HEK293 (cell line): ENCODE measurements around the gene KRT82.

Source experiments
- BCL11A ChIP-seq: fragments of 450-650 bp; formaldehyde crosslinking; IDR thresholded peaks from 2 replicates; pipeline ENCODE4 v1.5.1; 2016; ENCODE audit warnings: low read depth, missing biosample characterization, missing genetic modification characterization
- EGR2 ChIP-seq: fragments of 450-650 bp; formaldehyde crosslinking; IDR thresholded peaks from 2 replicates; pipeline ENCODE4 v1.5.1; 2016; ENCODE audit warnings: low read depth, missing biosample characterization, missing genetic modification characterization
- GLI4 ChIP-seq: fragments of 450-650 bp; formaldehyde crosslinking; IDR thresholded peaks from 2 replicates; pipeline ENCODE4 v1.5.1; 2016; ENCODE audit warnings: missing biosample characterization, missing genetic modification characterization
- GLIS1 ChIP-seq: fragments of 450-650 bp; formaldehyde crosslinking; IDR thresholded peaks from 2 replicates; pipeline ENCODE4 v1.5.1; 2016; ENCODE audit warnings: missing biosample characterization, missing genetic modification characterization
- HOXA7 ChIP-seq: sonication (generic); formaldehyde crosslinking; IDR thresholded peaks from 2 replicates; pipeline ENCODE4 v1.8.1; 2022; ENCODE audit warnings: missing genetic modification reagents, borderline replicate concordance
- HOXC10 ChIP-seq: sonication (generic); formaldehyde crosslinking; IDR thresholded peaks from 2 replicates; pipeline ENCODE4 v1.8.1; 2023; ENCODE audit warnings: mild to moderate bottlenecking, missing genetic modification reagents
- SCRT1 ChIP-seq: fragments of 450-650 bp; formaldehyde crosslinking; IDR thresholded peaks from 2 replicates; pipeline ENCODE4 v1.5.1; 2016; ENCODE audit warnings: missing biosample characterization, missing genetic modification characterization, borderline replicate concordance
- SP7 ChIP-seq: fragments of 450-650 bp; formaldehyde crosslinking; IDR thresholded peaks from 2 replicates; pipeline ENCODE4 v1.5.1; 2016; ENCODE audit warnings: missing biosample characterization, missing genetic modification characterization
- ZBTB20 ChIP-seq: fragments of 450-650 bp; formaldehyde crosslinking; IDR thresholded peaks from 2 replicates; pipeline ENCODE4 v1.5.1; 2016; ENCODE audit warnings: missing biosample characterization, missing genetic modification characterization
- ZFP41 ChIP-seq: fragments of 450-650 bp; formaldehyde crosslinking; IDR thresholded peaks from 2 replicates; pipeline ENCODE4 v1.5.1; 2016; ENCODE audit warnings: missing biosample characterization, missing genetic modification characterization, borderline replicate concordance
- ZNF112 ChIP-seq: fragments of 450-650 bp; formaldehyde crosslinking; IDR thresholded peaks from 2 replicates; pipeline ENCODE4 v1.5.0; 2017; ENCODE audit warnings: missing biosample characterization, missing genetic modification characterization
- ZNF121 ChIP-seq: fragments of 450-650 bp; formaldehyde crosslinking; IDR thresholded peaks from 2 replicates; pipeline ENCODE4 v1.5.1; 2016; ENCODE audit warnings: missing biosample characterization, missing genetic modification characterization
- ZNF324 ChIP-seq: fragments of 450-650 bp; formaldehyde crosslinking; IDR thresholded peaks from 2 replicates; pipeline ENCODE4 v1.5.1; 2016; ENCODE audit warnings: missing biosample characterization, missing genetic modification characterization
- ZNF350 ChIP-seq: fragments of 450-650 bp; formaldehyde crosslinking; IDR thresholded peaks from 2 replicates; pipeline ENCODE4 v1.5.0; 2017; ENCODE audit warnings: missing biosample characterization, mild to moderate bottlenecking, missing genetic modification characterization
- ZNF394 ChIP-seq: fragments of 450-650 bp; formaldehyde crosslinking; IDR thresholded peaks from 2 replicates; pipeline ENCODE4 v1.5.1; 2016; ENCODE audit warnings: missing biosample characterization, missing genetic modification characterization, mild to moderate bottlenecking, moderate library complexity, borderline replicate concordance
- ZNF416 ChIP-seq: fragments of 450-650 bp; formaldehyde crosslinking; IDR thresholded peaks from 2 replicates; pipeline ENCODE4 v1.5.1; 2016; ENCODE audit warnings: missing biosample characterization, missing genetic modification characterization
- ZNF48 ChIP-seq: fragments of 450-650 bp; formaldehyde crosslinking; IDR thresholded peaks from 2 replicates; pipeline ENCODE4 v1.5.1; 2016; ENCODE audit warnings: missing biosample characterization, missing genetic modification characterization
- ZNF530 ChIP-seq: fragments of 450-650 bp; formaldehyde crosslinking; IDR thresholded peaks from 2 replicates; pipeline ENCODE4 v1.5.1; 2016; ENCODE audit warnings: low read depth, missing biosample characterization, missing genetic modification characterization
- ZNF600 ChIP-seq: fragments of 450-650 bp; formaldehyde crosslinking; IDR thresholded peaks from 2 replicates; pipeline ENCODE4 v1.5.1; 2016; ENCODE audit warnings: missing biosample characterization, missing genetic modification characterization
- ZNF624 ChIP-seq: fragments of 450-650 bp; formaldehyde crosslinking; IDR thresholded peaks from 2 replicates; pipeline ENCODE4 v1.5.1; 2017; ENCODE audit warnings: missing biosample characterization, missing genetic modification characterization
- TF ChIP-seq, protein P1 (sequence below): fragments of 450-650 bp; IDR thresholded peaks from 2 replicates; pipeline ENCODE4 v1.5.1; 2018; ENCODE audit warnings: missing biosample characterization, mild to moderate bottlenecking, missing genetic modification characterization
- TF ChIP-seq, protein P2 (sequence below): fragments of 450-650 bp; formaldehyde crosslinking; IDR thresholded peaks from 2 replicates; pipeline ENCODE4 v1.5.1; 2017; ENCODE audit warnings: missing biosample characterization, missing genetic modification characterization
- TF ChIP-seq, protein P3 (sequence below): fragments of 450-650 bp; formaldehyde crosslinking; IDR thresholded peaks from 2 replicates; pipeline ENCODE4 v1.5.1; 2016; ENCODE audit warnings: missing biosample characterization, missing genetic modification characterization
- TF ChIP-seq, protein P4 (sequence below): fragments of 450-650 bp; formaldehyde crosslinking; optimal IDR thresholded peaks from 2 replicates; pipeline ENCODE3; 2016; ENCODE audit warnings: missing biosample characterization, mild to moderate bottlenecking, missing genetic modification characterization
- TF ChIP-seq, protein P5 (sequence below): fragments of 450-650 bp; formaldehyde crosslinking; IDR thresholded peaks from 2 replicates; pipeline ENCODE4 v1.5.1; 2016; ENCODE audit warnings: missing biosample characterization, missing genetic modification characterization
- TF ChIP-seq, protein P6 (sequence below): fragments of 450-650 bp; formaldehyde crosslinking; IDR thresholded peaks from 2 replicates; pipeline ENCODE4 v1.5.1; 2016; ENCODE audit warnings: missing biosample characterization, missing genetic modification characterization
- TF ChIP-seq, protein P7 (sequence below): fragments of 450-650 bp; formaldehyde crosslinking; IDR thresholded peaks from 2 replicates; pipeline ENCODE4 v1.5.1; 2017; ENCODE audit warnings: missing biosample characterization, missing genetic modification characterization

KRT82 gene

DNA sequence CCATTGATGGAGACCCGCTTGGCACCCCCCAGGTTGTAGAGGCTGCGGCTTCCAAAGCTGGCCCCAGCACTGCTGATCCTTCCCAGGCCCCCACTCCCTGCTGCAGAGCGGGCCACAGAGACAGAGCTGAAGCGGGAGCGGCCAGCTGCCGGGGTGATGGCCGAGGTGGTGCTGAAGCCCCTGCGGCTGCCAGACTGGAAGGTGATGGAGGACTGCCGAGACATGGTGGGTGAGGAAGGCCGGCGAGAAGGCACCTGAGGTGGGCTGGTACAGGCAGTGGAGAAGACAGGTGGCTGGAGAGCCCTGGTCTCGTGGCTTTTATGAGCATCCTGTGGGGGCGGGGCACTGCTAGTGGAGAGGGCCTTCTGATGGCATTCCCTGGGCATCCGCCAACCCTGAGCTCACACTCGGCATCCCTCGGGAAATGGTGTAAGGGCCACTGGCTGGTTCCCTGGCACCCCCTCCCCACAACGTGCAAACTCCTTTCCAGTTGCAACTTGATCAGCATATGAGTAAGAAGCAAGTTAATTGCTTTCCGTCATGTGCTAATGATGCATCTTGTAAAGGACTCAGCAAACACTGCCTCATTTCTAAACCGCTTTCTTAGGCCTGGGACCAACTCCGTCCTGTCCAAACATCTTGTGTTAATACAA, 28.1 kb upstream of the KRT82 start, which contains the start of gene KRT75 (continued):
- TF ChIP-seq, protein P1, sequence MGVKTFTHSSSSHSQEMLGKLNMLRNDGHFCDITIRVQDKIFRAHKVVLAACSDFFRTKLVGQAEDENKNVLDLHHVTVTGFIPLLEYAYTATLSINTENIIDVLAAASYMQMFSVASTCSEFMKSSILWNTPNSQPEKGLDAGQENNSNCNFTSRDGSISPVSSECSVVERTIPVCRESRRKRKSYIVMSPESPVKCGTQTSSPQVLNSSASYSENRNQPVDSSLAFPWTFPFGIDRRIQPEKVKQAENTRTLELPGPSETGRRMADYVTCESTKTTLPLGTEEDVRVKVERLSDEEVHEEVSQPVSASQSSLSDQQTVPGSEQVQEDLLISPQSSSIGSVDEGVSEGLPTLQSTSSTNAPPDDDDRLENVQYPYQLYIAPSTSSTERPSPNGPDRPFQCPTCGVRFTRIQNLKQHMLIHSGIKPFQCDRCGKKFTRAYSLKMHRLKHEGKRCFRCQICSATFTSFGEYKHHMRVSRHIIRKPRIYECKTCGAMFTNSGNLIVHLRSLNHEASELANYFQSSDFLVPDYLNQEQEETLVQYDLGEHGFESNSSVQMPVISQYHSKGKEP (tag by site-specific recombination), result no peak
- TF ChIP-seq ZNF530 (tag by site-specific recombination), result no peak
- no peak for TF ChIP-seq EGR2 (tag by site-specific recombination)
- TF ChIP-seq HOXC10 (CRISPR knock-in tag), result no peak
- TF ChIP-seq, protein P2, sequence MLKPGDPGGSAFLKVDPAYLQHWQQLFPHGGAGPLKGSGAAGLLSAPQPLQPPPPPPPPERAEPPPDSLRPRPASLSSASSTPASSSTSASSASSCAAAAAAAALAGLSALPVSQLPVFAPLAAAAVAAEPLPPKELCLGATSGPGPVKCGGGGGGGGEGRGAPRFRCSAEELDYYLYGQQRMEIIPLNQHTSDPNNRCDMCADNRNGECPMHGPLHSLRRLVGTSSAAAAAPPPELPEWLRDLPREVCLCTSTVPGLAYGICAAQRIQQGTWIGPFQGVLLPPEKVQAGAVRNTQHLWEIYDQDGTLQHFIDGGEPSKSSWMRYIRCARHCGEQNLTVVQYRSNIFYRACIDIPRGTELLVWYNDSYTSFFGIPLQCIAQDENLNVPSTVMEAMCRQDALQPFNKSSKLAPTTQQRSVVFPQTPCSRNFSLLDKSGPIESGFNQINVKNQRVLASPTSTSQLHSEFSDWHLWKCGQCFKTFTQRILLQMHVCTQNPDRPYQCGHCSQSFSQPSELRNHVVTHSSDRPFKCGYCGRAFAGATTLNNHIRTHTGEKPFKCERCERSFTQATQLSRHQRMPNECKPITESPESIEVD (tag by site-specific recombination), result no peak
- TF ChIP-seq, protein P3, sequence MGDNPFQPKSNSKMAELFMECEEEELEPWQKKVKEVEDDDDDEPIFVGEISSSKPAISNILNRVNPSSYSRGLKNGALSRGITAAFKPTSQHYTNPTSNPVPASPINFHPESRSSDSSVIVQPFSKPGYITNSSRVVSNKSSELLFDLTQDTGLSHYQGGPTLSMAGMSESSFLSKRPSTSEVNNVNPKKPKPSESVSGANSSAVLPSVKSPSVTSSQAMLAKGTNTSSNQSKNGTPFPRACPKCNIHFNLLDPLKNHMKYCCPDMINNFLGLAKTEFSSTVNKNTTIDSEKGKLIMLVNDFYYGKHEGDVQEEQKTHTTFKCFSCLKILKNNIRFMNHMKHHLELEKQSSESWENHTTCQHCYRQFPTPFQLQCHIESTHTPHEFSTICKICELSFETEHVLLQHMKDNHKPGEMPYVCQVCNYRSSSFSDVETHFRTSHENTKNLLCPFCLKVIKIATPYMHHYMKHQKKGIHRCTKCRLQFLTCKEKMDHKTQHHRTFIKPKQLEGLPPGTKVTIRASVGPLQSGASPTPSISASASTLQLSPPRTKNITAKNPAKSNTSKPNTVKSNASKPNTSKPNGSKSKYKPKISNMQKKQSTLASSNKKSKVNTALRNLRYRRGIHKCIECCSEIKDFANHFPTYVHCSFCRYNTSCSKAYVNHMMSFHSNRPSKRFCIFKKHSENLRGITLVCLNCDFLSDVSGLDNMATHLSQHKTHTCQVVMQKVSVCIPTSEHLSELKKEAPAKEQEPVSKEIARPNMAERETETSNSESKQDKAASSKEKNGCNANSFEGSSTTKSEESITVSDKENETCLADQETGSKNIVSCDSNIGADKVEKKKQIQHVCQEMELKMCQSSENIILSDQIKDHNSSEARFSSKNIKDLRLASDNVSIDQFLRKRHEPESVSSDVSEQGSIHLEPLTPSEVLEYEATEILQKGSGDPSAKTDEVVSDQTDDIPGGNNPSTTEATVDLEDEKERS (tag by site-specific recombination), result no peak
- TF ChIP-seq BCL11A (tag by site-specific recombination), result no peak
- TF ChIP-seq ZNF324 (tag by site-specific recombination), result no peak
- TF ChIP-seq ZNF48 (tag by site-specific recombination), result no peak
- TF ChIP-seq, protein P4, sequence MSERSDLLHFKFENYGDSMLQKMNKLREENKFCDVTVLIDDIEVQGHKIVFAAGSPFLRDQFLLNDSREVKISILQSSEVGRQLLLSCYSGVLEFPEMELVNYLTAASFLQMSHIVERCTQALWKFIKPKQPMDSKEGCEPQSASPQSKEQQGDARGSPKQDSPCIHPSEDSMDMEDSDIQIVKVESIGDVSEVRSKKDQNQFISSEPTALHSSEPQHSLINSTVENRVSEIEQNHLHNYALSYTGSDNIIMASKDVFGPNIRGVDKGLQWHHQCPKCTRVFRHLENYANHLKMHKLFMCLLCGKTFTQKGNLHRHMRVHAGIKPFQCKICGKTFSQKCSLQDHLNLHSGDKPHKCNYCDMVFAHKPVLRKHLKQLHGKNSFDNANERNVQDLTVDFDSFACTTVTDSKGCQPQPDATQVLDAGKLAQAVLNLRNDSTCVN, result no peak
- no peak for TF ChIP-seq GLIS1 (tag by site-specific recombination)
- peak; percentile 30; the same call in 1 of the 2 replicates for TF ChIP-seq ZNF394
- no peak for TF ChIP-seq SCRT1
- TF ChIP-seq, protein P5, sequence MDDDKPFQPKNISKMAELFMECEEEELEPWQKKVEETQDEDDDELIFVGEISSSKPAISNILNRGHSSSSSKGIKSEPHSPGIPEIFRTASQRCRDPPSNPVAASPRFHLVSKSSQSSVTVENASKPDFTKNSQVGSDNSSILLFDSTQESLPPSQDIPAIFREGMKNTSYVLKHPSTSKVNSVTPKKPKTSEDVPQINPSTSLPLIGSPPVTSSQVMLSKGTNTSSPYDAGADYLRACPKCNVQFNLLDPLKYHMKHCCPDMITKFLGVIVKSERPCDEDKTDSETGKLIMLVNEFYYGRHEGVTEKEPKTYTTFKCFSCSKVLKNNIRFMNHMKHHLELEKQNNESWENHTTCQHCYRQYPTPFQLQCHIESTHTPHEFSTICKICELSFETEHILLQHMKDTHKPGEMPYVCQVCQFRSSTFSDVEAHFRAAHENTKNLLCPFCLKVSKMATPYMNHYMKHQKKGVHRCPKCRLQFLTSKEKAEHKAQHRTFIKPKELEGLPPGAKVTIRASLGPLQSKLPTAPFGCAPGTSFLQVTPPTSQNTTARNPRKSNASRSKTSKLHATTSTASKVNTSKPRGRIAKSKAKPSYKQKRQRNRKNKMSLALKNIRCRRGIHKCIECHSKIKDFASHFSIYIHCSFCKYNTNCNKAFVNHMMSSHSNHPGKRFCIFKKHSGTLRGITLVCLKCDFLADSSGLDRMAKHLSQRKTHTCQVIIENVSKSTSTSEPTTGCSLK (tag by site-specific recombination), result no peak
- TF ChIP-seq ZFP41 (tag by site-specific recombination), result no peak
- TF ChIP-seq, protein P6, sequence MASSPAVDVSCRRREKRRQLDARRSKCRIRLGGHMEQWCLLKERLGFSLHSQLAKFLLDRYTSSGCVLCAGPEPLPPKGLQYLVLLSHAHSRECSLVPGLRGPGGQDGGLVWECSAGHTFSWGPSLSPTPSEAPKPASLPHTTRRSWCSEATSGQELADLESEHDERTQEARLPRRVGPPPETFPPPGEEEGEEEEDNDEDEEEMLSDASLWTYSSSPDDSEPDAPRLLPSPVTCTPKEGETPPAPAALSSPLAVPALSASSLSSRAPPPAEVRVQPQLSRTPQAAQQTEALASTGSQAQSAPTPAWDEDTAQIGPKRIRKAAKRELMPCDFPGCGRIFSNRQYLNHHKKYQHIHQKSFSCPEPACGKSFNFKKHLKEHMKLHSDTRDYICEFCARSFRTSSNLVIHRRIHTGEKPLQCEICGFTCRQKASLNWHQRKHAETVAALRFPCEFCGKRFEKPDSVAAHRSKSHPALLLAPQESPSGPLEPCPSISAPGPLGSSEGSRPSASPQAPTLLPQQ (tag by site-specific recombination), result peak; percentile 88
- TF ChIP-seq ZNF600 (tag by site-specific recombination), result peak; percentile 75; the same call in 1 of the 2 replicates
- no peak for TF ChIP-seq GLI4 (tag by site-specific recombination)
- peak; percentile 68 for TF ChIP-seq ZBTB20 (tag by site-specific recombination)
- no peak for TF ChIP-seq ZNF112 (tag by site-specific recombination)
- TF ChIP-seq ZNF350 (tag by site-specific recombination), result no peak
- TF ChIP-seq ZNF121, result no peak
- TF ChIP-seq HOXA7 (CRISPR knock-in tag), result no peak
- TF ChIP-seq, protein P7, sequence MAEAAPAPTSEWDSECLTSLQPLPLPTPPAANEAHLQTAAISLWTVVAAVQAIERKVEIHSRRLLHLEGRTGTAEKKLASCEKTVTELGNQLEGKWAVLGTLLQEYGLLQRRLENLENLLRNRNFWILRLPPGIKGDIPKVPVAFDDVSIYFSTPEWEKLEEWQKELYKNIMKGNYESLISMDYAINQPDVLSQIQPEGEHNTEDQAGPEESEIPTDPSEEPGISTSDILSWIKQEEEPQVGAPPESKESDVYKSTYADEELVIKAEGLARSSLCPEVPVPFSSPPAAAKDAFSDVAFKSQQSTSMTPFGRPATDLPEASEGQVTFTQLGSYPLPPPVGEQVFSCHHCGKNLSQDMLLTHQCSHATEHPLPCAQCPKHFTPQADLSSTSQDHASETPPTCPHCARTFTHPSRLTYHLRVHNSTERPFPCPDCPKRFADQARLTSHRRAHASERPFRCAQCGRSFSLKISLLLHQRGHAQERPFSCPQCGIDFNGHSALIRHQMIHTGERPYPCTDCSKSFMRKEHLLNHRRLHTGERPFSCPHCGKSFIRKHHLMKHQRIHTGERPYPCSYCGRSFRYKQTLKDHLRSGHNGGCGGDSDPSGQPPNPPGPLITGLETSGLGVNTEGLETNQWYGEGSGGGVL (tag by site-specific recombination), result peak; percentile 78
- no peak for TF ChIP-seq ZNF624 (tag by site-specific recombination)
- TF ChIP-seq ZNF416 (tag by site-specific recombination), result no peak
- TF ChIP-seq SP7 (tag by site-specific recombination), result peak; percentile 35; the same call in 1 of the 2 replicates
